Skin epidermis (tissue), 12 donors: ENCODE results near the gene HDAC6.
"Not testable (repeated sequence)": the region's sequence is repeated elsewhere in the genome, so short reads cannot be mapped to it uniquely, and the experiment has no call there.

ENCODE experiments used
- H3K27ac ChIP-seq, 21 experiments: fragments of 200-600 bp; sonication (generic) in 11 of 21; one replicate each; pipeline ENCODE4 v1.5.0; 2020; ENCODE audit warnings: mild to moderate bottlenecking in 3 of 21, inconsistent platforms in 2 of 21, moderate library complexity in 2 of 21
- H3K4me3 ChIP-seq, 7 experiments: fragments of 200-600 bp; sonication (generic) in 2 of 7; one replicate each; pipeline ENCODE4 v1.5.0; 2020; ENCODE audit warnings: inconsistent platforms in 2 of 7, mild to moderate bottlenecking in 2 of 7, moderate library complexity in 1 of 7

The HDAC6 gene

GRCh38 chrX:48854121-48854804 lies 52.4 kb downstream of the HDAC6 start:
- not testable (repeated sequence) for H3K4me3 ChIP-seq, H3K27ac ChIP-seq

- no peak overlapping the region for H3K27ac ChIP-seq
- no peak overlapping the region for H3K4me3 ChIP-seq
Observed at GRCh38 chrX:48854898-48855297, 53.0 kb downstream of the HDAC6 start.

GRCh38 chrX:48864210-48864609 lies 62.3 kb downstream of the HDAC6 start:
- H3K27ac ChIP-seq: no peak overlapping the region
- no peak overlapping the region for H3K4me3 ChIP-seq

- not testable (repeated sequence) for H3K4me3 ChIP-seq, H3K27ac ChIP-seq
Observed at GRCh38 chrX:48872017-48872416, 70.2 kb downstream of the HDAC6 start.
